Stomach (tissue), 4 donors: Measurements from ENCODE around the gene FFAR1.

ENCODE experiments used
- CTCF ChIP-seq, 7 experiments: fragments of 450-650 bp in 4 of 7; fragments of 200-600 bp in 3 of 7; sonication (generic) in 3 of 7; IDR thresholded peaks; one replicate each; pipeline ENCODE4 v1.5.1; 2016 to 2019; ENCODE audit warnings: antibody characterized with exemption in 7 of 7, control low read depth in 2 of 7, mild to moderate bottlenecking in 1 of 7
- EP300 ChIP-seq: sonication (generic); formaldehyde crosslinking; IDR thresholded peaks from one replicate; pipeline ENCODE4 v1.6.1; 2017; ENCODE audit warnings: antibody characterized with exemption
- POLR2A ChIP-seq, 4 donors: fragments of 450-650 bp; IDR thresholded peaks; one replicate each; pipeline ENCODE4 v1.6.1; 2016; ENCODE audit warnings: antibody characterized with exemption in 4 of 4, control low read depth in 2 of 4, mild to moderate bottlenecking in 1 of 4, moderate library complexity in 1 of 4
- POLR2AphosphoS5 ChIP-seq, 3 donors: sonication (generic); formaldehyde crosslinking; IDR thresholded peaks; one replicate each; pipeline ENCODE4 v1.6.1; 2016; ENCODE audit warnings: antibody characterized with exemption in 3 of 3

DNA sequence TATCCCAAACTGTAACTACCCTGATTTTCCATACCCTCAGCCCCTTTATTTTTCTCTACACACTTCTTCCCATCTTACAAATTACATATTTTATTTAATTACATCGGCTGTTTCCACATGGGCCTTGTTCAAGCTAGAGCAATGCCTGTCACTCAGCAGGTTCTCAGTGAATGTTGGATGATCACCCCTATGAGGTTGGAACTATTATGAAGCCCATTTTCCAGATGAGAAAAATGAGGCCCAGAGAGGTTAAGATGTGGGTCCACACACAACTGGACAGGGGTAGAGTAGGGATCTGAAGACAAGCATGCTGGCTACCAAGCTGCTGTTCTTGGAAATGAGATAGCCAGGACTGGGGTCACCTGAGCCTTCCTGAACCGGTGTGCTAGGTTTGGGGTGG is 45.7 kb upstream of the FFAR1 start:
- TF ChIP-seq CTCF (IDR thresholded peaks at IDR 0.05): no peak
- no peak for TF ChIP-seq POLR2AphosphoS5 (IDR thresholded peaks at IDR 0.05)
- TF ChIP-seq POLR2A (IDR thresholded peaks at IDR 0.05): no peak
- TF ChIP-seq EP300: no peak
